Lung (tissue), 12 donors: ENCODE data around the gene SMTN. TPM values are rescaled to one million over a fixed set of nuclear protein-coding genes. Genes with fewer than 3 reads are reported as not detected.
A peak's percentile ranks its signal among the peaks of the same experiment; 100 is the strongest.

Source experiments
- ATAC-seq: fragments of 200-7000 bp; cut with Tn5 transposase; one replicate; pipeline ENCODE4 v1.9.1; 2020; ENCODE audit warnings: moderate number of reproducible peaks; ENCODE audit not compliant: insufficient read depth, low FRiP score
- DNase-seq, 3 donors: peaks; one replicate each; pipeline ENCODE4 v3.0.0-alpha.2; 2013 to 2017
- H3K27ac ChIP-seq, 2 donors: one replicate each; pipeline ENCODE4 v1.5.1; 2013; ENCODE audit warnings: mild to moderate bottlenecking in 2 of 2, moderate library complexity in 2 of 2, control low read depth in 1 of 2, inconsistent platforms in 1 of 2, low read depth in 1 of 2, low read length in 1 of 2
- H3K27me3 ChIP-seq, 3 donors: one replicate each; pipeline ENCODE4 v1.5.1; 2013; ENCODE audit warnings: low read length in 2 of 3; ENCODE audit not compliant: control insufficient read depth in 3 of 3, insufficient read depth in 3 of 3
- H3K36me3 ChIP-seq, 4 donors: one replicate each; pipeline ENCODE4 v1.5.1; 2013; ENCODE audit warnings: low read length in 4 of 4, mild to moderate bottlenecking in 1 of 4, moderate library complexity in 1 of 4; ENCODE audit not compliant: control insufficient read depth in 4 of 4, insufficient read depth in 4 of 4
- H3K4me1 ChIP-seq, 5 donors: one replicate each; pipeline ENCODE4 v1.5.1; 2013; ENCODE audit warnings: low read length in 5 of 5, mild to moderate bottlenecking in 2 of 5, moderate library complexity in 1 of 5; ENCODE audit not compliant: control insufficient read depth in 5 of 5, insufficient read depth in 5 of 5
- H3K4me3 ChIP-seq: one replicate; pipeline ENCODE4 v1.5.1; 2013; ENCODE audit warnings: mild to moderate bottlenecking, control low read depth, moderate library complexity
- H3K9ac ChIP-seq, 2 donors: one replicate each; pipeline ENCODE4 v1.5.1; 2013; ENCODE audit warnings: low read length in 2 of 2, control low read depth in 1 of 2; ENCODE audit not compliant: insufficient read depth in 1 of 2
- H3K9me3 ChIP-seq, 4 donors: one replicate each; pipeline ENCODE4 v1.5.1; 2013; ENCODE audit warnings: low read length in 3 of 4, mild to moderate bottlenecking in 1 of 4, moderate library complexity in 1 of 4; ENCODE audit not compliant: control insufficient read depth in 4 of 4, insufficient read depth in 3 of 4
- WGBS, 2 donors: extraction: QIAGEN DNeasy Blood & Tissue Kit; methylation state at CpG; one replicate each; pipeline ENCODE4 v1.1.7; 2013; 5-methylcytosine and 5-hydroxymethylcytosine counted together
- polyA plus RNA-seq, 2 donors: library from polyadenylated mRNA; stranded (reverse); fragments of 200-250 nt; gene quantifications; one replicate each; pipeline ENCODE4 v1.2.1, GENCODE V29; 2013
- total RNA-seq, 2 donors: library from RNA; depleted of rRNA in 1 of 2; stranded (reverse); fragments of >200 nt in 1 of 2; gene quantifications; one replicate each; pipeline ENCODE4 v1.2.1, GENCODE V29; 2014 to 2021
- TF ChIP-seq, protein P1 (sequence below): IDR thresholded peaks from 2 replicates; pipeline ENCODE4 v1.5.1; 2012; ENCODE audit warnings: mild to moderate bottlenecking; ENCODE audit errors: control extremely low read depth, extremely low read depth
- donor health status: control.
- donor health status: control.
- donor health status: Bipolar disorder and iron deficiency.
- donor health status: healthy.
- donor health status: DM: yes; HTN: yes; CAD: no.

The SMTN gene
- total and polyA plus RNA-seq, 4 donors = 30.8 to 101 (median 64.7) TPM

DNA sequence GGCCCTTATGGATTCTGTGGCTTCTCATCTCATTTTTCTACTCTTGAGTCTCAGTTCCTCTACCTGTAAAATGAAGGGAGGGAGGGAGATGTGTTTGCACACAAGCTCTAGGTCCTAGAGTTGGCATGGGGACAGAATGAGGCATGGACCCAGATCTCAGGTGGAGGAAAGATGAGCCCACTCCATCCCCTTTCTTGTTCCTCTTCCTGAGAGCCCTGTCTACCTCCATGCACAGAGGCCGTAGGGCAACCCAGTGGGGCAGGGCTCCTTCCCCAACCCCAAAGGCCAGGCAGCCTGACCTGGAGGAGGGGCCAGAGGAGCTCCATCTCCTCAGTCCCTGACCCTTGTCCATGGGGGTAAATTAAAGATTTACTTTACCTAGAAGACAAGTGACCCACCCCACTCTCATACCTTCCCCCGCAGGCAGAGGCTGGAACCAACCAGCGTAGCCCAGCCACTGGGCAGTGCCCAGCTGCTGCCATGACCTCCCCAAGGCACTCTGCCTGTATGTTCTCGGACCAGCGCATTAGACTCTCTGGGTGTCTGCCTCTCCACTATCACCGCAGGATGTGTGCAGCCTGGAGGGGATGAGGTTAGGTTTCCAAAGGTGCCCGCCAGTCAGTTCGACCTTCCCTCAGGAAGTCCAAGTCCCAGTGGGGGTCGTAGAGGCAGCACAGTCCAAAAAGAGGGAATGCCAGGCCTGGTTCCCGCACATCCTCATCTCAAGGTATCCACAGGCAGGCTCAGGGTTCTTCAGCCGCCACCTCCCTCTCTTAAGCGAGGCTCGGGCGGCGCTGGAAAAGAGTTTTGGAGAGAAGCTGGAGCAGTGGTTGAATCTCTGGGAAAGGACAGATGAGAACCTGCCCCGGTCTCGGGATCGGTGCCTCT is 3.0 kb downstream of the SMTN start:
- peak overlapping the region; percentile 62 to 79 for H3K27ac ChIP-seq
- WGBS, 2 donors = 12 to 15% methylated on average over 18 of the region's 18 CpGs

DNA sequence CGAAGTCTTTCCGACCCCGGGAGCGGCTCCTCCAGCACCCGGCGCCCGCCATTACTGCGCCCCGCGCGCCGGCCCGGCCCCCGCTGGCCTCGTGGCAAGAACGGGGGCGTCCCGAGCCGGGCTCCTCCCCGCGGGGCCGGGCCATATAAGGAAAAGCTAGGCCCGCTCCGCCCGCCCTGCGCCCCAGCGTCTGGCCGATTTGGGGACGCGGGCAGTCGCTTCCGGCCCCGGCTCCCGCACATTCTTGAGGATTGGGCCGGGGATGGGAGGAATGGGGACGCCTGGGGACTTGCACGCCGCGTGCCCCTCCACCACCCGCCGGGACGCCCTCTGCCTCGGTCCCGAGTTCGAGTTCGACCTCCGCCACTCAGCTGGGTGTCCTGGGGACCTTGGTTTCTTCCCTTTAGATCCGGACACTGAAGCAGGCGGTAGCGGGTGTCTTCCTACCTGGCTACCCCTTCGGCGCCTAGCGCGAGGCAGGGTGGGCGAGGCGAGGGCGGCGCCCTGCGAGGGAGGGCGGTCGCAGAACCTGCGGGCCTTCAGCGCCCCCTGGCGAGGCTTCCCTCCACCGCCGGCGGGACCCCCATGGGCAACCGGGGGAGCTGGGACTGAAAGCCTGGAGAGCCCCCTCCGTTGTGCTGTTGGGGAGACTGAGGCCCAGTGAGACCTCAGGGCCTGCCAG is 3.8 kb downstream of the SMTN start:
- Histone ChIP-seq H3K36me3 (peaks cover 4 to 27% (median 20%) of the 10 kb centered on the region in 4 donors), H3K9me3 (no peaks in the 10 kb centered on the region), H3K9ac (peak overlapping the region in 1 of 2 donors; percentile 57), H3K27me3 (no peaks in the 10 kb centered on the region), H3K4me1 (peaks cover 7 to 43% (median 24%) of the 10 kb centered on the region in 5 donors), H3K4me3 (peak overlapping the region; percentile 62), H3K27ac (peak overlapping the region; percentile 79 to 86)
- TF ChIP-seq, protein P1, sequence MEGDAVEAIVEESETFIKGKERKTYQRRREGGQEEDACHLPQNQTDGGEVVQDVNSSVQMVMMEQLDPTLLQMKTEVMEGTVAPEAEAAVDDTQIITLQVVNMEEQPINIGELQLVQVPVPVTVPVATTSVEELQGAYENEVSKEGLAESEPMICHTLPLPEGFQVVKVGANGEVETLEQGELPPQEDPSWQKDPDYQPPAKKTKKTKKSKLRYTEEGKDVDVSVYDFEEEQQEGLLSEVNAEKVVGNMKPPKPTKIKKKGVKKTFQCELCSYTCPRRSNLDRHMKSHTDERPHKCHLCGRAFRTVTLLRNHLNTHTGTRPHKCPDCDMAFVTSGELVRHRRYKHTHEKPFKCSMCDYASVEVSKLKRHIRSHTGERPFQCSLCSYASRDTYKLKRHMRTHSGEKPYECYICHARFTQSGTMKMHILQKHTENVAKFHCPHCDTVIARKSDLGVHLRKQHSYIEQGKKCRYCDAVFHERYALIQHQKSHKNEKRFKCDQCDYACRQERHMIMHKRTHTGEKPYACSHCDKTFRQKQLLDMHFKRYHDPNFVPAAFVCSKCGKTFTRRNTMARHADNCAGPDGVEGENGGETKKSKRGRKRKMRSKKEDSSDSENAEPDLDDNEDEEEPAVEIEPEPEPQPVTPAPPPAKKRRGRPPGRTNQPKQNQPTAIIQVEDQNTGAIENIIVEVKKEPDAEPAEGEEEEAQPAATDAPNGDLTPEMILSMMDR = peak; percentile 66
- DNase-seq = peak; percentile 88 to 91 (median 88)
- 0 to 1% methylated on average over 48 to 69 of the region's 69 CpGs for WGBS, 2 donors
- peak; percentile 87 for ATAC-seq

More for the DNA sequence above, 3.0 kb downstream of the SMTN start:
- Histone ChIP-seq H3K9ac (peak overlapping the region; percentile 3 to 18), H3K36me3 (peaks cover 4 to 22% (median 14%) of the 10 kb centered on the region in 4 donors), H3K4me3 (peak overlapping the region; percentile 36), H3K4me1 (peaks cover 7 to 43% (median 24%) of the 10 kb centered on the region in 5 donors), H3K9me3 (no peaks in the 10 kb centered on the region), H3K27me3 (no peaks in the 10 kb centered on the region)
- TF ChIP-seq, protein P1 = no peak
- no peak for DNase-seq
- ATAC-seq = no peak

GRCh38 chr22:31085493-31085824 is 4.3 kb downstream of the SMTN start:
- ATAC-seq (no peak), DNase-seq (peak in 1 of 3 donors; percentile 50)
- Histone ChIP-seq H3K27me3 (no peaks in the 10 kb centered on the region), H3K36me3 (peaks cover 4 to 27% (median 22%) of the 10 kb centered on the region in 4 donors), H3K9ac (peak overlapping the region in 1 of 2 donors; percentile 61), H3K4me3 (peak overlapping the region; percentile 62), H3K9me3 (no peaks in the 10 kb centered on the region), H3K4me1 (peaks cover 7 to 39% (median 20%) of the 10 kb centered on the region in 5 donors), H3K27ac (peak overlapping the region; percentile 45 to 86)
- TF ChIP-seq, protein P1 = no peak
- WGBS, 2 donors = 8 to 14% methylated on average over 10 to 13 of the region's 13 CpGs
